Kidney (tissue), 22 donors: ENCODE data around the gene TSPO2. TPM values are rescaled to one million over a fixed set of nuclear protein-coding genes. Genes with fewer than 3 reads are reported as not detected.

ENCODE experiments used
- DNase-seq, 5 donors: peaks; one replicate each; pipeline ENCODE4 v3.0.0-alpha.2; 2013 to 2020
- FAIRE-seq: peaks from 2 replicates; lab custom pipeline; 2012; peaks lifted over from hg19 to GRCh38; lab: Jason Lieb, UNC
- H3K27ac ChIP-seq, 2 donors: one replicate each; pipeline ENCODE4 v1.7.0; 2013; ENCODE audit warnings: low read depth in 2 of 2, low read length in 2 of 2, inconsistent platforms in 1 of 2
- H3K27me3 ChIP-seq: one replicate; pipeline ENCODE4 v1.7.1; 2013; ENCODE audit warnings: low read length, inconsistent platforms; ENCODE audit not compliant: control insufficient read depth, insufficient read depth
- H3K36me3 ChIP-seq, 3 donors: one replicate each; pipeline versions ENCODE4 v1.7.0 to v1.7.1; 2013; ENCODE audit warnings: low read length in 3 of 3, control low read depth in 1 of 3, inconsistent platforms in 1 of 3; ENCODE audit not compliant: insufficient read depth in 3 of 3, control insufficient read depth in 2 of 3
- H3K4me1 ChIP-seq, 3 donors: one replicate each; pipeline versions ENCODE4 v1.7.0 to v1.7.1; 2013; ENCODE audit warnings: low read length in 3 of 3, inconsistent platforms in 1 of 3, low read depth in 1 of 3; ENCODE audit not compliant: control insufficient read depth in 2 of 3, insufficient read depth in 2 of 3
- H3K4me3 ChIP-seq, 3 donors: one replicate each; pipeline versions ENCODE4 v1.7.0 to v1.8.1; 2013; ENCODE audit warnings: low read length in 3 of 3, control low read depth in 1 of 3, inconsistent platforms in 1 of 3
- H3K9ac ChIP-seq, 3 donors: one replicate each; pipeline versions ENCODE4 v1.7.0 to v1.7.1; 2013; ENCODE audit warnings: low read length in 3 of 3, control low read depth in 1 of 3, inconsistent platforms in 1 of 3
- H3K9me3 ChIP-seq, 3 donors: one replicate each; pipeline versions ENCODE4 v1.7.0 to v1.7.1; 2013; ENCODE audit warnings: low read length in 3 of 3, control low read depth in 1 of 3, inconsistent platforms in 1 of 3; ENCODE audit not compliant: control insufficient read depth in 2 of 3, insufficient read depth in 1 of 3
- intact Hi-C: fragments of 100-400 bp; cut with DNase I; formaldehyde crosslinking; loops from one replicate; pipeline ENCODE4 v1.11.1; 2022
- long read RNA-seq, 10 donors: library from polyadenylated mRNA in 1 of 10; unstranded in 1 of 10; transcript quantifications; one replicate each; pipeline ENCODE4 v2.0.0 and lab custom pipeline, GENCODE V29; 2021 to 2026
- polyA plus RNA-seq: library from polyadenylated mRNA; stranded (reverse); fragments of 350-450 nt; fragmentation: Illumina TruSeq; extraction: RNeasy Lipid Tissue Mini Kit (QIAGEN cat#74804); gene quantifications from one replicate; pipeline ENCODE4 v1.2.3, GENCODE V29; 2014; ENCODE audit warnings: low read depth, low replicate concordance; ENCODE audit not compliant: insufficient read depth
- total RNA-seq: library from RNA; stranded (reverse); fragmentation: NEBNext Ultra II Directional; extraction: Animal tissue kit (Norgen Biotek cat#: 25700); gene quantifications from one replicate; pipeline ENCODE4 v1.2.1, GENCODE V29; 2021
- TF ChIP-seq, protein P1 (sequence below): IDR thresholded peaks from 3 replicates; pipeline ENCODE4 v1.5.1; 2012; ENCODE audit warnings: mild to moderate bottlenecking, moderate library complexity, borderline replicate concordance; ENCODE audit not compliant: insufficient read depth; ENCODE audit errors: extremely low read depth
- donor health status: control.
- donor health status: control.
- donor health status: control.
- donor health status: control.
- donor health status: control.
- donor health status: DM: yes; HTN: yes; CAD: no.
- donor health status: Normal renal cell carcinoma (clear cell type).

The TSPO2 gene, protein sequence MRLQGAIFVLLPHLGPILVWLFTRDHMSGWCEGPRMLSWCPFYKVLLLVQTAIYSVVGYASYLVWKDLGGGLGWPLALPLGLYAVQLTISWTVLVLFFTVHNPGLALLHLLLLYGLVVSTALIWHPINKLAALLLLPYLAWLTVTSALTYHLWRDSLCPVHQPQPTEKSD
- total RNA-seq (0.44 TPM), polyA plus RNA-seq (0.88 TPM)
- long read RNA-seq, donor 1, result 0 reads
- long read RNA-seq, donor 2, result 0 reads
- long read RNA-seq, donor 3, result 0 reads
- long read RNA-seq, donor 4, result 0 reads
- long read RNA-seq, donor 5, result 0 reads
- long read RNA-seq, donor 6, result 0 reads
- long read RNA-seq, donor 7, result 0 reads
- long read RNA-seq, donor 8, result 0 reads
- long read RNA-seq, donor 9, result 0 reads
- long read RNA-seq, donor 10, result 0 reads

DNA sequence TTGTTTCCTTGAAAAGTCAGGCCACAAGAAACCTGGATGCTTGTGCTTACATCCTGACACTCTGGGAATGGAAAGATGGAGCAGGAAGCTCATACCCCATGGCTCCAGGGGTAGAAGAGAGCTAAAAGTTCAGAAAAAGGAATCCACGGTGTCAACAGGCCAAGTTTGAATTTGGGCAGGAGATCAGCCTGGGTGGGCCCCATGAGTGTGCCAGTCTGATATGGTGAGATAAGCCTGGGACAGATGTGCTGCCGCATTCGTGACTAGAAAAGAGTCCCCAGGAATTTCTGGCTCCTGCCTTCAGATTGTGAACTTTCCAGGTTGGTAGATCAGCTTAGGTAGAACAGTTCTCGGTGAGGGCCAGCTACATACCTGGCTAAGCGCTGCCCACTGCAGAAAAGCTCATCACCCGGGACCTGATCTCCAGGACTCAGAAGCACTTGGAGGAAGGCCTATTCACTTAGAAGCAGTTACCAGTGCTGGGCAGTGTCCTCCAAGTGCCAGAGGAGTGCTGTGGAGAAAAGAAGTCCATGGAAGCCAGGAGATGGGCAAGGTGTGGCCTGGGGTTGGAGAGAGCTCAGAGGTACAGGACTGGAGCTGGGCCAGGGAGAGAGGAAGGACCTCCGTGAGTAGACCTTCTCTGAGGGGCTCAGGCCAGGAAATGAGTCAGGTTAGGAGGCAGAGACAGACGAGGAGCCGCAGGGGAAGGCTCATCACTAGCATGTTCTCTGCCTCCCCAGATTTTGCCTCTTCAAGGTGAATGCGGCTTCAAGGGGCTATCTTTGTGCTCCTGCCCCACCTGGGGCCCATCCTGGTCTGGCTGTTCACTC, at the start of gene TSPO2:
Gene TSPO2 (plus strand): TSS at position 242 of the 830 bp plus-strand sequence. CDS start 519 bp downstream, at position 761.
- H3K27ac ChIP-seq, result peak within 1 kb of the TSS; percentile 79 to 85
- no peak for DNase-seq
- no peak for FAIRE-seq
- H3K9ac ChIP-seq, result no peak within 1 kb of the TSS
- H3K4me3 ChIP-seq, result no peak within 1 kb of the TSS
- TF ChIP-seq, protein P1, sequence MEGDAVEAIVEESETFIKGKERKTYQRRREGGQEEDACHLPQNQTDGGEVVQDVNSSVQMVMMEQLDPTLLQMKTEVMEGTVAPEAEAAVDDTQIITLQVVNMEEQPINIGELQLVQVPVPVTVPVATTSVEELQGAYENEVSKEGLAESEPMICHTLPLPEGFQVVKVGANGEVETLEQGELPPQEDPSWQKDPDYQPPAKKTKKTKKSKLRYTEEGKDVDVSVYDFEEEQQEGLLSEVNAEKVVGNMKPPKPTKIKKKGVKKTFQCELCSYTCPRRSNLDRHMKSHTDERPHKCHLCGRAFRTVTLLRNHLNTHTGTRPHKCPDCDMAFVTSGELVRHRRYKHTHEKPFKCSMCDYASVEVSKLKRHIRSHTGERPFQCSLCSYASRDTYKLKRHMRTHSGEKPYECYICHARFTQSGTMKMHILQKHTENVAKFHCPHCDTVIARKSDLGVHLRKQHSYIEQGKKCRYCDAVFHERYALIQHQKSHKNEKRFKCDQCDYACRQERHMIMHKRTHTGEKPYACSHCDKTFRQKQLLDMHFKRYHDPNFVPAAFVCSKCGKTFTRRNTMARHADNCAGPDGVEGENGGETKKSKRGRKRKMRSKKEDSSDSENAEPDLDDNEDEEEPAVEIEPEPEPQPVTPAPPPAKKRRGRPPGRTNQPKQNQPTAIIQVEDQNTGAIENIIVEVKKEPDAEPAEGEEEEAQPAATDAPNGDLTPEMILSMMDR, result no peak
- H3K9me3 ChIP-seq, result no peaks in the 10 kb centered on the region
- H3K36me3 ChIP-seq, result no peaks in the 10 kb centered on the region
- H3K27me3 ChIP-seq, result no peaks in the 10 kb centered on the region
- intact Hi-C loops, result no loop called here
- H3K4me1 ChIP-seq, result peaks cover 0 to 23% (median 12%) of the 10 kb centered on the region in 3 donors

DNA sequence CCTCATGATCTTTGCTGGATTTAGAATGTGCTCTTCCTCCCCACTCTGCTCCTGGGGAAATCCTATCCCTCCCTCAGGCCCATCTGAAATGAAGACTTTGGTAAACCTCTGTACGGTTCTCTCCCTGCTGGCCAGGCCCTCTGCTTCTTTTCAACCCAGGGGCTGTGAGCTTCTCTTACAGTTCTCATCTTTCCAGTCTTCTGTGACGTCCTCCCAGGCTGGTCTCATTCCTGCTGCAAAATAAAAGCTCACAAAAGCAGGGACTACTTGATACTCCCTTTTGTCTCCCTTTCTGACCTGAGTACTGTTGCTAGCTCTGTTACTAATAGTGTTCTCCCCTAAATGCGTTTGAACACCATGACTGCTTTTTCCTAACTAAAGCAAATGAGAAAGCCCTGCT, 49.5 kb upstream of the TSPO2 start:
- no peak for FAIRE-seq
- no peak overlapping the region for H3K27ac ChIP-seq
- intact Hi-C loops, result no loop called here
- TF ChIP-seq, protein P1, result no peak
- peaks cover 5 to 8% (median 8%) of the 10 kb centered on the region in 3 donors for H3K4me1 ChIP-seq
- H3K9me3 ChIP-seq, result no peaks in the 10 kb centered on the region
- H3K4me3 ChIP-seq, result no peak overlapping the region
- H3K36me3 ChIP-seq, result no peaks in the 10 kb centered on the region
- no peak overlapping the region for H3K9ac ChIP-seq
- no peaks in the 10 kb centered on the region for H3K27me3 ChIP-seq
- peak in 3 of 5 donors; percentile 37 to 64 (median 58) for DNase-seq

DNA sequence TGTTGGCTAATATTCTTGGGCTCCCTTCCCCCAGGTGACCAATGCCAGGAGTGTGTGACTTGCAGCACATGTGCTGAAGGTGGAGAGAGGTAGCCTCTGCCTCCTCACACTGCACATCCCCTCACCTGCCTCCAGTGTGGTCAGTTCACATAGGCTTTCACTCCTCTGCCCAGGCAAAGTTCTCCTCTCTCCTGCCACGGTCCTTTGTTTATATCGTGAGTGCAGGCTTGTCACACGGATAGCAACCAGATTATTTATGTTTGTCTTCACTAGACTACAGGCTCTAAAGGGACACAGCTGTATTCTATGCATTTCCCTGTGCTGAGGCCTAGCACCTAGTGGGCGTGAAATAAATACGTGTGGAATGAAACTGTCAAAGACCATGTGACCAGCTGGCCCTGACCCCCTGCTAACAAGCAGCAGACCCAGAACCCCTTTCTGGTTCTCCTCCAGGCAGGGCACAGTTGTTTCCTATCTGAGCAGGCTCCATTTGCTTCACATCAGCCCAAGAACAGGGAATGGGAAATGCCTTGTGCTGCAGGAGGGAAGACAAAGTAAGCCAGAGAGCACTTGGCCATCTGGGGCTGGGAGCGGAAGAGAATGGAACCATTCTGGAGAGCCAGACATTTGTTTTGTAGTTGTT, 45.6 kb upstream of the TSPO2 start:
- TF ChIP-seq, protein P1, result no peak
- peak overlapping the region in 1 of 3 donors; percentile 10 for H3K9ac ChIP-seq
- FAIRE-seq (no peak), DNase-seq (peak in 4 of 5 donors; percentile 50 to 88 (median 76))
- H3K9me3 ChIP-seq, result no peaks in the 10 kb centered on the region
- intact Hi-C loops, result no loop called here
- peak overlapping the region; percentile 19 to 68 for H3K27ac ChIP-seq
- no peaks in the 10 kb centered on the region for H3K36me3 ChIP-seq
- H3K4me3 ChIP-seq, result no peak overlapping the region
- H3K27me3 ChIP-seq, result no peaks in the 10 kb centered on the region
- peaks cover 0 to 11% (median 8%) of the 10 kb centered on the region in 3 donors for H3K4me1 ChIP-seq
